HK-2 (cell line): ENCODE results near the gene AMDHD2.
"Not testable (repeated sequence)": the region's sequence is repeated elsewhere in the genome, so short reads cannot be mapped to it uniquely, and the experiment has no call there.

Experiments used
- DNase-seq: peaks from one replicate; pipeline ENCODE4 v3.0.0-alpha.2; 2018; ENCODE audit not compliant: unreplicated experiment

The AMDHD2 gene

DNA sequence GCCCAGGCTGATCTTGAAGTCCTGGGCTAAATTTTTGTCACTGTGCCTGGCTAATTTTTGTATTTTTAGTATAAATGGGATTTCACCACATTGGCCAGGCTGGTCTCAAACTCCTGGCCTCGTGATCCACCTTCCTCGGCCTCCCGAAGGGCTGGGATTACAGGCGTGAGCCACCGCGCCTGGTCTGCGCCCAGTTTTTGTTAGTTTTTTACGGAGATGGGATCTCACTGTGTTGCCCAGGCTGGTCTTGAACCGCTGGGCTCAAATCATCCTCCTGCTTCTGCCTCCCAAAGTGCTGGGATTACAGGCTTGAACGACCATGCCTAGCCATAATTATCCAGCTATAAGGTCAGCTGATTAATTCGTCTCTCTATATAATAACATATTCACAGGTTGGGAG, 13.7 kb downstream of the AMDHD2 start:
- DNase-seq, result no peak

DNA sequence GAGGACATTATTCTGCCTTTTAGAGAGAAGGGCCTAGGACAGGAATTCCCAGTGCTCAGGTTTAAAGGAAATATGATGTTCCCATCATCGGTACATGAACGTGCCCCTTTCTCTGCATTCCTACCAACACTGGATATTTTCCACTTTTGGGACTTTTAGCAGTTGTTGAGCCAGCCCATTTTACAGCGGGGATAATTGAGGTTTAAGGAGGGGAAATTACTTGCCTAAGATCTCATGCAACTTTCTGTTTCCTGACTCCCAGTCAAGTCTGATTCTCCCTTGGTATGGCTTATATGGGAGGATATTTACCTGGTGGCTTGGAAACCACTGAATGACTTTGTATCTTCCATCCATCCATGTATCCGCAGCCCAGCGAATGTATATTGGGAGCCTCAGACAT, 14.2 kb downstream of the AMDHD2 start:
- not testable (repeated sequence) for DNase-seq

DNA sequence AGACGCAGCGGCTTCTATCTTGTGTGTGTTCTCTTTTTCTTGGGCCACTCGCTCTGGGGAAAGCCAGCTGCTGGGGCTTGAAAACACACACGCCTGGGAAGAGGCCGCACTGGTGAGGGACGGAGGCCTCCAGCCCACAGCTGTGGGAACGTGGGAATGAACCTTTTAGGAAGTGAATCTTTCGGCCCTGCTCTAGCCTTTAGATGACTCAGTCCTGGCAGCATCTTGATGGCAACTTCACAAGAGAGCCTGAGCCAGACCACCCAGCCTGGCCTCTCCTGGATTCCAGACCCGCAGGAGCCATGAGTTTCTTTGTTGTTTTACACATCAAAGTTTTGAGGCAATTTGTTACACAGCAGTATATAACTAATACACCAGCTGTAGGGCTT, 15.4 kb downstream of the AMDHD2 start:
- no peak for DNase-seq

DNA sequence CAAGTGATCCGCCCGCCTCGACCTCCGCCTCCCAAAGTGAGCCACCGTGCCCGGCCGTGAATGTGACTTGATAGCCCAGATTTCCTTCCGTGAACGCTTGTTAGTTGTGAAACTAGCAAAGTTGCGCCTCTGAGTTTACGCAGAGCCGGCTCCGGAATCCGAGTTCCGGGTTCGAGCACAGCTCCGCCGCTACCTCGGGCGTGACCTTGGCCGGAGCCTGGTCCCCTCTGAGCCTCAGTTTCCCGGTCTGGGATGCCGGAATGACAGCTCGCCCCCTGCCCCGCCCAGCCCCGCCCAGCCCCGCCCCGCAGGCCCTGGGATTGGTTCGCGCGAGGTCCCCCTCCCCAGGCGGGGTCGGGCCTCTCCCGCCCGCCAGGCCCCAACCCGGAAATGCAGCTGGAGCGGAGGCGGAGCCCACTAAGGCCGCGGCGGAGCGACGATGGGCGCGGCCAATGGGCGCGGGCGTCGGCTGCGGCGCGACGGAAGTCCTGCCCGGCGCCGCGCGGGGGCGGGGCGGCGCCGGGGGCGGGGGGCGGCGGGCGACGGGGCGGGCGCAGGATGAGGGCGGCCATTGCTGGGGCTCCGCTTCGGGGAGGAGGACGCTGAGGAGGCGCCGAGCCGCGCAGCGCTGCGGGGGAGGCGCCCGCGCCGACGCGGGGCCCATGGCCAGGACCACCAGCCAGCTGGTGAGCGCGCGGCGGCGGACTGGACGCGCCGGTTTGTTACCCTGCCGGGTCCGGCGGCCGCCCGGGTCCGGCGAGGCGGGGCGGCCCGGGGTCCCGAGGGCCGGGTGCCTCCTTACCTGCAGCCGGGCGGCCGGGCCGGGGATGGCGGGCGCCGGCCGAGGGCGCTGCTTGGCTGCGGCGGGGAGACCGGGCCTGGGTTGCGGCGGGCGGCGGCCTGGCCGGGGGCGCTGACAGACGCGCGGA, 17.5 kb downstream of the AMDHD2 start, which contains the start of gene PDPK1:
Gene PDPK1 (plus strand): TSS at position 571 of the 929 bp plus-strand sequence. CDS start 92 bp downstream, at position 663.
- DNase-seq, result peak; percentile 88

DNA sequence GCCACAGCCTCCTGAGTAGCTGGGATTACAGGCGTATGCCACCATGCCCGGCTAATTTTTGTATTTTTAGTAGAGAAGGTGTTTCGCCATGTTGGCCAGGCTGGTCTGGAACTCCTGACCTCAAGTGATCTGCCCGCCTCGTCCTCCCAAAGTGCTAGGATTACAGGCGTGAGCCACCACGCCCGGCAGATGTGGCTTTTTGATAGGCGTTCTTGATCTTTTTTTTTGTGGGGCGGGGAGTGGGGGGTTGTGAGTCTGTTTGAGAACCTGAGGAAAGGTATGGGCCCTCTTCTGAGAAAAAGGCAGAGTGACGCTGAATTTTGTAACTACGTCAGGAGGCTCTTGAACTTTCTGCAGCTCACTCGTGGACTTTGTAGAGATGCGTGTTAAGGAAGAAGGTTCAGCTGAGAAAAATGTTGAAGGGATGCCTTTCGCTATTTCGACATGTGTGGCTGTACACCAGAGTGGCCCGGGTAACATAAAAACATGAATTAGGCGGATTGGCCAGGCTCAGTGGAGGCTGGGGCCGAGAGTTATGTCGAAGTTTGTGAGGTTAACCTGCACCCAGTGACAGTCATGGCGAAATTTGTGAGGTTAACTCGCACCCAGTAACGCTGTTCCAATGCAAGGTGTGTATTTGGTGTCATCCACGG, 19.1 kb downstream of the AMDHD2 start:
- DNase-seq, result not testable (repeated sequence)

DNA sequence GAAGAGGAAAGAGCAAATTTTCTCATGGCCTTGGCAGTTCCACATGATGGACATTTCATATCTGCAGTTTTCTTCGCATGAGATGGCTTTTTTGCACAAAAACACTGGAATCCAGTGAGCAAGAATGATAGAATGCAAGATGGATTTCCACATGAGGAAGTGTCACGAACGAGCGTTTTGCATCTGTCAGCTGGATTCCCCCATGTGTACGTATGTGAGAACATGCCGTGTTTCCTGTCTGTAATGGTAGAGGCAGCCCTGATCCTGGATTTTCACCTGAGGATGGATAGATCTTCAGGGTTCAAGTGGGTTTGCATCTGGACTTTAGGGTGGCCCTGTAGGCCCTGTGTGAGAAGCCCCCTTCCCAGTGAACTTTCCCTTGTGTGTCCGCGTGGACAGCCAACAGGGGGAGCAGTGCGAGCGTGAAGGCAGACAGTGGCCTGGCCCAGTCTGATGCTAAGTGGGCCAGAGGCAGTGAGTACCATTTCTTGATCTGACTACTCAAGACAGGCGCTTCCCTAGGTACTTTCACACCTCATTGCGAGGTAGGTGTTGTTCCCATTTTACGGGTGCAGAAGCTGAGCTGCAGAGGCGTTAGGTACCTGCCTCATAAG, 19.8 kb downstream of the AMDHD2 start:
- not testable (repeated sequence) for DNase-seq

DNA sequence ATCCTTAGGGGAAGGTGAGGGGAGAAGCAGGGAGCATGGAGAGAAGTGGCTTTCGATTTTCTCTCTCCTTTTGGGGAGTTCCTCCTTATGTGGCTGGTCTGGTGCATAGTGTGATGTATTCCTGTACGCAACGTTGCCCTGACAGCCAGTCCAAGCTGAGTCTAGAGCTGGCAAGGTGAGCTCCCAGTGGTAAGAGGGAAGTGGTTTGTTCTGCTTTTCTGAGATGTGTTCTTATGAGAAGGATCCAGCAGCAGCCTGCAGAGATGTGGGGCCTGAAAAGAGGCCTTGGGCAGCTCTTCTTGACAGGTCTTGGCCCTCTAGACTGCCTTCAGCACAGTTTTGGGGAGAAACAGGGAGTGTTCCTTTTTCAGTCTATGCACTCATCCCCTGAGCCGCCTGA, 20.7 kb downstream of the AMDHD2 start:
- not testable (repeated sequence) for DNase-seq

DNA sequence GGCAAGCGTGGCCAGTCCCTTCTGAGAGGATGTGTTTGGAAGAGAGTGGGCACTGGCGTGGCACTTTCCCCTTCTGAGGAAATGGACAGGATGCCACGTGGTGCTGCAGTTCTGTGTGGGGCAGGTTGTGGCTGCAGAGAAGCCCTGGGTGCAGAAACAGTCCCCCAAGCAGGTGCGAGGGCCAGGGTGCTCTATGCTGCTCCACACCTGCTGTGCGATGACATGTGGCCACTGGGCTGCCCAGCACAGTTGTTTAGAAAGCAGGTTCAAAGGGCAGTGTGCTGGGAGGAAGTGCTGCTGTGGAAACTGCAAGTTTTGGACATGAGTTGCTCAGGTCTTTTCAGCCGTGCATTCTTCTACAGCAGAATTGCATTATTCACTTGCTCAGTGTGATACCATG, 21.2 kb downstream of the AMDHD2 start:
- DNase-seq, result not testable (repeated sequence)

DNA sequence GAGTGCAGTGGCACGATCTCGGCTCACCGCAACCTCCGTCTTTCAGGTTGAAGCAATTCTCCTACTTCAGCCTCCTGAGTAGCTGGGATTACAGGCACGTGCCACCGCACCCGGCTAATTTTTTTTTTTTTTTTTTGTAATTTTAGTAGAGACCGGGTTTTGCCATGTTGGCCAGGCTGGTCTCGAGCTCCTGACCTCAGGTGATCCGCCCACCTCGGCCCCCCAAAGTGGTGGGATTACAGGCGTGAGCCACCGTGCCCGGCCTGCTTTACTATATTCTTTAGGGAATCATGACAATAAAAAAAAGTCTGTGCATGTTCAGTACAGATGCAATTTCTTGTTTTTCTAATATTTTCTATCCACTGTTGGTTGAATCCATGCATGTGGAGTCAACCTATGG, 23.6 kb downstream of the AMDHD2 start:
- not testable (repeated sequence) for DNase-seq

DNA sequence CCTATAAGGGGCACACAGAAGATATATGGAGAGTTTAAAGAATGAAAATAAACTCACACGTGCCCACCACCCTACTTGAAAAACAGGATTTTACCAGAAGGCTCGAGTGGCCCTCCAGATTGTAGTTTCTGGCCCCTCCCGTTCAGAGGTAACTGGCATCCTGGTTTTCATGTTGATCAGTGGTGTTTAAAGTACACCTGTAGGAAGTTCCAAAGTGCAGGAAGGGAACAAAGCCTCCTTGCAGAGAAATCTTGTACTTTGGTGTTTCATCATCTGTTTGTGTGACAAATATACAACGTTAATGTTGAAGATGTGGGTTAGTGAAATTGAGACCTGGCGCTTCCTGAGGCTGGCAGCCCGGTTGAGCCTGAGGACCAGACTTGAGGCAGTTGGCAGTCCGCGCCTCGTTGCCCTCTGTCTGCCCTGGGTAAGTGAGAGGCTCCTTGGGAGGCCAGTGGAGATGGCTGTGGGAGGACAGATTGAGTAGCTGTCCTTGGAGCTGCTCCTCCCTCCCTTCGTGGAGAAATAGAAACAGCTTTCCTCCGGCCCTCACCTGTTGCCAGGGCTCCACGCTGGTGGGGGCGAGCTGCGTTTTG, 30.2 kb downstream of the AMDHD2 start:
- DNase-seq, result not testable (repeated sequence)

DNA sequence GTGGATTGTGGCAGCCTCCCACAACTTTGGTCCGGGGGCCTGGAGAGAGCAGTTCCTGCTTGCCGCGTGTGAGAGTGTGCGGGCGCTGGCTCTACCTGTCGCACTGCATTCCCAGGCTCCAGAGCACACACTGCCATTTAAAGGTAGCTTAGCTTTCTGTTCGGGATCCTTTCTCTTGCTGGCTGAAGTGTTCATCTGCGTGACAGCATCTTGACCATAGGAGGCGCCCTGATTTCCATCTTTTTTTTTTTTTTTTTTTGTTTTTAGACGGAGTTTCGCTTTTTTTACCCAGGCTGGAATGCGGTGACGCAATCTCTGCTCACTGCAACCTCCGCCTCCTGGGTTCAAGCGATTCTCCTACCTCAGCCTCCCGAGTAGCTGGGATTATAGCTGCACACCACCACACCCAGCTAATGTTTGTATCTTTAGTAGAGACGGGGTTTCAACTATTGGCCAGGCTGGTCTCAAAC, 31.3 kb downstream of the AMDHD2 start:
- DNase-seq, result not testable (repeated sequence)

DNA sequence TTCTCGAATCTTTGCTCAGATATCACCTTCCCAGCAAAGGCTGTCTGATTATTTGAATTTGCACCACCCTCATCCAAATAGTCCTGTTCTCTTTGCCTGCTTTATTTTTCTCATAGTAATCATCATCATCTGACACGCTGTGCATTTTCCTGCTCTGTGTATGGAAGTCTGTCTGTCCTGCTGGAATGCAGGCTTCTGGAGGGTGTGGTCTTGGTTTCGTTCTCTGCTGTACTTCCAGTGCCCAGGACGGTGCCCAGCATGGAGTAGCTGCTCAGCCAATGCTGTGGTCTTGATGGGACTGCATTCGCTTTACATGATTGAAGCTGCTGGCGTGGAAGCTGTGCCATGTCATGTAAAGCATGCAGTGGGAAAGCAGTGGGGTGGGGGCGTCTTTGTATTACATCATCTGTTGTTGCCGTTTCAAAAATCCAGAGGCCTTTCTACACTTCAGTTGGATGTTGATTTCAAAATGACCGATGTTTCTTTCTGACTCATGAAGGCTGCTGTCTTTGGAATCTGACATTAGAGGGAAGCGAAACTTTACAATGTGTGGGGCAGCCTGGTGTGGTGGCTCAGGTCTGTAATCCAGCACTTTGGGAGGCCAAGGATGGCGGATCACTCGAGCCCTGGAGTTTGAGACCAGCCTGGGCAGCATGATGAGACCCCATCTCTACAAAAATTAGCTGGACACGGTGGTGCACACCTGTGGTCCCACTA, 34.7 kb downstream of the AMDHD2 start:
- not testable (repeated sequence) for DNase-seq

DNA sequence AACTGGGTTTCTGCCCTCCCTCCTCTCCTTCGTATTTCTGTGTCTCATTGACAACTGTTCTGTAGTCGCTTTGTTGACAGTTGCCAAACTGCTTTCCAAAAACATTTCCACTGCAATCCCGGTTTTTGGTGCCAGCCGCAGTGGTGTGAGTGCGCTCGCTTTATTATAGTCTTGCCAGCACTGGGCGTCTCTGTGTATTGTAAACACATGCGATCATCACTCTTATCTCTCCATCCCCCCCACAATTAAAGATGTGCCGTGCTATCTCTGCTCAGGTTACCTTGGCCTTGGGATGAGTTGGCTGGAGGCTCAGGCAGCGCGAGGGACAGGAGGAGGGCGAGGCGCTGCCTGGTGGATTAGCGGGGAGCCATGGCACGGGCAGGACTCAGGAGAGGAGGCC, 37.0 kb downstream of the AMDHD2 start:
- DNase-seq, result not testable (repeated sequence)

DNA sequence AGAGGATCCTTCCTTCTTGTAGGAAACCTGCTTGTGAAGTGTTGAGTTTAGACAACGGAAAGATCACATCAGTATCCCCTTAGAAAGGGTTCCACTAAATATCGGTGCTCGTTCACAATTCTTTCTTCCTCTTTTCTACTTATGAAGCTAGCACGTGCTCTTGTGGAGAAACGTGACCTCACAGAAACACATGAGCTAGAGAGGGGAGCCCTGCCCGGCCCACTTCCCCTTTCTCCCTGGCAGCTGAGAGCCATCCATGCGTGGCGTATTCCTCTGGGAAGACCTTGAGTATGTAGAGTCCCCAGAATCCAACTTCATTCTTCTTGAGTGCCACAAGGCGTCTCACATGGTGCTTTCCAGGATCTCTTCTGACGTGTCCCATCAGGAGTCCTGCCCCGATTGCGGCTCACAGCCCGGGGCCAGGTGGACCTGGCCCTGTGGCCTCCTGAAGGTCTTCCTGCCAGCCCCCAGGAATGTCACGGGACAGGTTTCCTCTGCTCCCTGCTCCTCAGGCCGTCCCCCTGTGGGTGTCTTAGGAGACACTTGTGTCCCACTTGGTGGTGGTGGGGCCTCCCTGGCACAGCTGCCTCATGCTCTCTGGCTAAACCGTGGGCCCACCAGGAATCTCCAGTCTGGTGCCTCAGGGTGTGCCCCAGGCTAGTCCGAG, 40.1 kb downstream of the AMDHD2 start:
- DNase-seq, result not testable (repeated sequence)

DNA sequence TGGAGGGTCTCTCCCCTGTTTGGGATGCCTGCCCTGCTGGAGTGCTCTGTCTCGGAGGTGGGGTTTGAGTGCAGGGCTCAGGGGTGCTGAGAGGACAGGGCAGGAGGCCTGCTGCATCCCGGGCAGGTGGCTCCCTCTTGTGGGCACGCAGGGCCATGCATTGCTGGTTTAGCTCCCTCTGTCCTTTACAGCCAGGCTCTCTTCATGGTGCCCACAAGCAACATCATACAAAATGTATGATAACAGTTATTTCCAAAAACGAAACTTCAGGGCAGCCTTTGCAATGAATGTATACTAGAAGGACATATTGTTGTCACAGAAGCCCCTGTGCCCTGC, 40.6 kb downstream of the AMDHD2 start:
- DNase-seq, result not testable (repeated sequence)

DNA sequence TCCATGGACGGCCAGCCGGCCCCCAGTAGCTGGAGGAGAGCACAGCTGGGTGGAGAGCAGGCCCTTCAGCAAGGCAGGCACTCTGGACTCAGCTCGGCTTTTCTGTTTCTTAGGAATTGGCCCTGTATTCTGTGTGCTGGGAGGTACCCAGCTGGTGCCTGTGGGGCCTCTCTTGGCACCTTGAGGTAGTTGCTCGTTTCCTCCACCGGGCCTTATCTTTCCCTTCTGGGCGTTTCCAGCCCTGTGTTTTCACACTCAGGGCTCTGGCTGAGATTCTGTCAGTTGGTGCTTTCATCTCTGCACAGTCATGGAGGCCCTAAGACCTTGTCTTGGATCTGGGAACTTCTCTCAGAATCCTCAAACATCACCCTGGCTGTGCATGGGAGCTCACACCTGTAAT, 47.3 kb downstream of the AMDHD2 start:
- not testable (repeated sequence) for DNase-seq

DNA sequence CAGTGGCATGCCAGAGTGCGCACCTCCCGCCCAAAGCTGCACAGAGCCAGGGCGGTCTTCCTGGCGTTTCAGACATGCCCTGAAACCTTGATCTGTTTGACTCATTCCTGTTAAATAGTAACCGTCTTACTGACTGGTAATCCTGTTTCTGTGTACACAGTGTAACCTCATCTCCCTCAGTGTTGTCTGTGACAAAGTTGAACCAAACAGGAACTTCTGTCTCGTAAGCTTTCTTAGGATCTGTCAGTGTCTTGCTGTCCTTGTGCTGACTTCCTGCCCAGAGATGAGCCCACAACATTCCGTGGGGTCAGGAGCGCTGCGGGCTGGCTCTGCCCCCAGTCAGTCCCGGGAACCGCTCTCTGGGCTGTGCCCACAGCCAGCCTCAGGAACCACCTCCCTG, 48.4 kb downstream of the AMDHD2 start:
- DNase-seq, result not testable (repeated sequence)

DNA sequence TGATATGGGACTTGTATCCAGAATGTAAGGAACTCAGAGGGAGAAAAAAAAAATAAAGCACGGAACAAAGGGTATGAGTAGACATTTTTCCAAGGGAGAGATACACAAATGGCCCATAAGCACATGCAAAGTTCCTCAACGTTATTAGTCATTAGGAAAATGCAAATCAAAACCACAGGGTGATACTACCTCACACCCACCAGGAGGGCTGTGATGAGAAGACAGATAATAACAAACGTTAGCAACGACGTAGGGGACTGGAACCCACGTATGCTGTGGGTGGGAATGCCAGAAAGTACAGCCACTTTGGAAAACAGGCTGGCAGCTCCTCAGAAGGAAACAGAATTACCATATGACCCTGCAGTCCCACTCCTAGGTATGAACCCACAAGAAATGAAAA, 52.5 kb downstream of the AMDHD2 start:
- not testable (repeated sequence) for DNase-seq

DNA sequence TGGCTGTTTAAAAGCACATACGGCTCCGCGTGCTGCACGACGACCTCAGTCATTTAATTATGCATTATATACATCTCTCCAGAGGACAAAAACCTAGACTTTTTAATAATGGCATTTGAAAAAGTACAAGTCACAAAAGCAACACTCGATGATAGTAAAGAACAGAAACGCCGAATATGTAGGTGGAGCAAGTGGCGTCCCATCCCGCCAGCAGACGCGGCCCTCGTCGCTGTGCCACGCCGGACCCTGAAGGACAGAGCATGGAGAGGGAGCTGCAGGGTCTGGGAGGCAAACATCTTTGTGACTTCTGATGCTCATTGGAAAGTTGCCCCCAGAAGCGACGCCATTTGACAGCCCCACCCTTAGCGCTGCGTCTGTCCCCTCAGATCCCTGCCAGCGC, 55.7 kb downstream of the AMDHD2 start:
- DNase-seq, result not testable (repeated sequence)

DNA sequence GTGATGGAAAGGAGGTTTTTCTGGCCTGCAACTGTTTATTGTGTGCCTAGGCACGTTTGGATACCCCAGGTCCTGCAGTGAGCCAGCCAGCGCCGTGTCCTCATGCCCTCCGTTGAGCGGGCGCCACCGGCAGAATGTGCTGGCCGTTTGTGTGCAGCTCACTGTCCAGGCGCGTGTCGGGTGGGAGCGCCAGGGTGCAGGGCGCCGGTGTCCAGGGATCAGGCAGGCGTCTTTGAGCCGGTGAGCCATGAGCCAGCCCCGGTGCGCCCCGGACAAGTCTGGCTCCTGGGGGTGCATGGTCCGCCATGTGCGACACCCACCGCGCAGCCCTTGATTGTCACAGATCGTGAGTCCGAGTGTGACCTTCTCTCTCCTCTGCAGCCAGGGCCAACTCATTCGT, 56.9 kb downstream of the AMDHD2 start:
- not testable (repeated sequence) for DNase-seq

DNA sequence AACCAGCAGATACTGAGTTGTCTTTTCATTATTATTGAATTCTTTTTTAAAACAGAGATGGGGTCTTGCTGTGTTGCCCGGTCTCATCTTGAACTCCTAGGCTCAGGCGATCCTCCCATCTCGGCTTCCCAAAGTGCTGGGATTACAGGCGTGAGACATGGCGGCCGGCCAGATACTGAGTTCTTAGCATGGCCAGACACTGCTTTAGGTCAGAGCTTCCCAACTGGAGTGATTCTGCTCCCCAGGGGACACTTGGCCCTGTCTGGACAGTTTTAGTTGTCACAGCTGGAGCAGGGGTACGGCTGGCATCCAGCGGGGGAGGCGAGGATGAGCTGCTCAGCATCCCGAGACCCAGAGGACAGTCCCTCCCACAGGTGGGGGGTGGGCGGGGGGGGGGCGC, 58.7 kb downstream of the AMDHD2 start:
- not testable (repeated sequence) for DNase-seq
